Stimulated activated CD8-positive, alpha-beta memory T cell treated with anti-CD3 and anti-CD28 coated beads, Interleukin-7, amount 100 ng/mL, for 1 hour (primary cell): ENCODE data around the gene OR10Z1.

Experiments used
- DNase-seq, 2 donors: peaks; one replicate each; pipeline ENCODE4 v3.0.0-alpha.2; 2020; ENCODE audit warnings: low read depth in 2 of 2

Gene OR10Z1, protein sequence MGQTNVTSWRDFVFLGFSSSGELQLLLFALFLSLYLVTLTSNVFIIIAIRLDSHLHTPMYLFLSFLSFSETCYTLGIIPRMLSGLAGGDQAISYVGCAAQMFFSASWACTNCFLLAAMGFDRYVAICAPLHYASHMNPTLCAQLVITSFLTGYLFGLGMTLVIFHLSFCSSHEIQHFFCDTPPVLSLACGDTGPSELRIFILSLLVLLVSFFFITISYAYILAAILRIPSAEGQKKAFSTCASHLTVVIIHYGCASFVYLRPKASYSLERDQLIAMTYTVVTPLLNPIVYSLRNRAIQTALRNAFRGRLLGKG

DNA sequence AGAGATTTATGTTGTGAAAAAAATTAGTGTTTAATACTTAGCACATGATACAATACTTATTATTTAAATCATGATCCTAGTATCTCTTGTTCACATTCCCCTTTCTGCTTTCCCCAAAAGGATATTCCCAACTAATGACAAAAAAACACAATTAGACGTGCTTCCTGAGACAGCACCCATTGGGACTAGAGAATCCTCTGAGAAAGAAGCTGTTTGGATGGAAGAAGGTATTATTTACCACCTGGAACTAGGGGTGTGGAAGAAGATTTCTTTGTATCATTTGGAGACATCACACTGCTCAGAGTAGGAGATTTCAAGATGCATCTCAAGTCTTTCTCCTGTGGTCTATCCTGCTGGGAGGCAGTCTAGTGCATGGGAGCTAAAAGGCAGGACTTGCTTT, at the start of gene OR10Z1:
Gene OR10Z1, plus strand, starts transcription at position 301 of the 400 bp plus-strand sequence. CDS start 1,171 bp downstream, outside the sequence.
- no peak for DNase-seq

DNA sequence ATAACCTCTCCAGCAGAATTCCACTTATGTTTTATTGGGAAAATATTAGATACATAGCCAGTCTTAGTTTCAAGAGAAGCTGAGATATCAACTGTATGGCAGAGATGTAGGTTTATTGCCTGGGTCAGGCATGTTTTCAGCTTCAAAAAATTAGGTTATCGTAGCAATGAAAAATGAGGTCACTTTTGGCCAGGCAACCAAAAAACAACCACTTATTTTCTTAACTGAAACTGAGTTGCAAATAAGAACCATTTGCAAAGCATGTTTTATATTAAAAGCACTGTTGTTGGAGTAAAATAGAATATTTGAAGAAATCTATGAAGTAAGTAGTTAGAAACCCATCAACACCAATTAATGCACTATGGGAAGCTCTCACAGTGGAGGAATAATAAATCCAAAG, 45.4 kb upstream of the OR10Z1 start:
- no peak for DNase-seq

DNA sequence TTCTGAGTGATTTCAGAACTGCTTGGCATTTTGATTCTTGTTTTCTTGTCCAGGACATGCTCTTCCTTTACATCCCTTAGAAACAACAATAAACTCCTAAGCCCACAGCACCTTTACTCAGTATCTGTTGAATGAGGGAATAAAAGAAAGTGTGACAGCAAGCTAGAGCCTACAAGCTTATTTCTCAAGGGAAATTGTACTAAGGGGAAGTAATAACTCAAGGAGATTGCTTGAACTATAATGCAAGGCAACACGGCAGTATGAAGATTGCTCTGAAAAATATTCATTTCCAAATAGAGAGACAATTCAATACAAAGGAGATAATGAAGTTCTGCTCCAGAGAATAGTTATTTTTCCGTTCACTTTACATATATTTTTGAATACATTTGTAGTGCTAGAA, 41.2 kb upstream of the OR10Z1 start:
- no peak for DNase-seq

DNA sequence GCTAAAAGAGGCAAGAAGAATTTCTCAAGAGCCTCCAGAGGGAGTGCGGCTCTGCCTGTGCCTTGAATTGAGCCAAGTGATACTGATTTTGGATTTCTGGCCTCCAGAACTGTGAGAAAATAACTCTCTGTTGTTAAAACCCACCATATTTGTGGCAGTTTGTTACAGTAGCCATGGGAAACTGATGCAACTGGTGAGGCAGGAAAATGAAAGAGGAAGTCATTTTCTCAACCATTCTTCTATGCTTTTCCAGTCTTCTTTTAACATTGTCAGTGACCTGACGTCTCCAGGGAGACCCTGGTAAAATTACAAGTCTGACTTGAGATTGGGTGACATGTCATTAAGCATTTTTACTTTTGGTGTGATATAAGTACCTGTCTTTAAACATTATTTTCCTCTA, 40.5 kb upstream of the OR10Z1 start:
- DNase-seq = no peak

DNA sequence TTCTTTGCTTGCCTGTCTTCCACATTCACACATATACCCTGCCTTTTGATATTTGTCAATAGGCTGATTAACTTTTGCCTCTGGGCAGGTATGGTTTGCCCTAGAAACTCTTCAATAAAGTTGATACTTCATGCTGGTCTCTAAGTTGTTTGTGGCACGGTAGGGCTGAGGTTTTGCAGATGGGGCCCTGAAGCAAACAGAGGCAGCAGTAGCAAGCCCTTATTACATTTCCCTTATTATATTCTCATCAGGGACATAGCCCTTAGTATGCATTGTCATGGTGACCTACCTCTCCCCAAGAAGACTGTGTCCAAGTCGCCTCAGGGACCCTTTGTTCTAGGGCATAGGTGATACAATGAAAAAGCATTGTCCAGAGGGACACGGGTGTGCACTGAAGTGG, 34.6 kb upstream of the OR10Z1 start, which contains the start of gene OR6P1:
Gene OR6P1, minus strand, starts transcription at position 101 of the 400 bp plus-strand sequence. CDS start 6,976 bp downstream, outside the sequence.
- DNase-seq = no peak

DNA sequence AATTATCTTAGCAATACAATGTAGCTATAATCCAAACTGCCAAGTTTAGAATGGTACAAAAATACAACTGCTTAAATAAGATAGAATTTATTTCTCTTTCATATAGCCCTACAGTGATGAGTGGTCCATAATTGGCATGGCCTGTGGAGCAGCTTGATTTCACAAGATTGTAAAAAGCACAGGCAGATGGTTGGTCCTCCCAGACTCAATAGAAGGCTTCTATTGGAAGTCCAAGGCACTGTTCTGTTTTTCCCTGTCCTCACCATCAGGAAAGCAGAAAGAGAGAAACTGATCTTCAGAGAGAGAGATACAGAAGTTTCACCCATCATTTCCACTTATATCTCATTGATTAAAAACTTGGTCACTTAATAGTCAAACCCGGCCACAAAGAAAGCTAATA, 32.8 kb upstream of the OR10Z1 start:
- DNase-seq = no peak

DNA sequence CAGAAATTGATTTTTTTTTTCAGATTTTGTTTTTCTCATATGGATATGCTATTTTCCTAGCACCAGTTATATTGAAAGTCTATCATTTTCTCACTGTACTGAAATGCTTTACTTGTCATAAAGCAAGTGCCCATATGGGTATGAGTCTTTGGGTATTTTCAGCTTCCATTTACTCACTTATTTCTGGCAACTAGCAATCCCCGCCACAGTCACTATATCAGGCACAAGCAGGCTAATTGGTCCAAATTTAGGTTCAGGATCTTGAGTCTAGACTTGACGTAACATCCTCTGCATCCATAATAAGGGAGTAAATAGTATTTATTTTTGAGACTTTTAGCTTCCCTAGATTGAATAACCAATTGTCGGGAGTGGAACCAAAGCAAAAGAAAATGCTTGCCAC, 27.5 kb upstream of the OR10Z1 start:
- no peak for DNase-seq

DNA sequence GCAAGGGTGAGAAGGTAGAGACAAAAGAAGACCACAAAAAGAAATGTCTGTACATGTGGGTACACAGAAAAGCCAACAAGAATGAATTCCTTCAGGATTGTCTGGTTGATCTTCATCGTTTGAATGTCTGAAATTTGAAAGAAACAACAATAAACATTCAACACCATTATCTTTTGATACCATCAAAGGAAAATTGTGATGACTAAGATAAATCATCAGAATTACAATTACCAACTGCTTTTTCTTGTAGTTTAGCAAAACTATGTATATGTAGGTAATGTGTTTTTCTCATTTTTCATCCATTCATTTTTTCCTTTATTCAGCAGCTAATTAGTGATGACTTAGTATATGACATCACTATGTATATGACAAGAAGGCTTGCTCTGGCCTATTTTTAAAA, 25.3 kb upstream of the OR10Z1 start, which contains the start of gene OR10X1:
Gene OR10X1, minus strand, starts transcription at position 167 of the 400 bp plus-strand sequence. Its CDS starts 0 bp downstream, at position 167.
- DNase-seq = no peak

DNA sequence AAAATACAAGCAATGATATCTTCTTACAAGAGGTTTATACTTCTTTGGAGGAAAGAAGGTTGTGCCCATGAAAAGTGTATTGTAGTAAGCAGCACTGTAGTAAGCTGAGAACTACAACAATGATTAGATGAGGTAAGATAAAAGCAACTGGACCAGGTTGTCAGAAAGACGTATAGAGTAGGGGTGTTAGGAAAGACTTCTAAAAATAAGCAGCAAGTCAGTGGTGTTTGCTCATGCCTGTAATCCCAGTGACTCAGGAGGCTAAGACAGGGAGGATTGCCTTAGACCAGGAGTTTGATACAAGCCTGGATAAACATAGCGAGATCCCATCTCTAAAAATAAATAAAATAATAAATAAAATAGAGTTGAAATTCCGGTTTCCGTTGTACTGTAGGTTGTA, 21.1 kb upstream of the OR10Z1 start:
- DNase-seq = no peak

DNA sequence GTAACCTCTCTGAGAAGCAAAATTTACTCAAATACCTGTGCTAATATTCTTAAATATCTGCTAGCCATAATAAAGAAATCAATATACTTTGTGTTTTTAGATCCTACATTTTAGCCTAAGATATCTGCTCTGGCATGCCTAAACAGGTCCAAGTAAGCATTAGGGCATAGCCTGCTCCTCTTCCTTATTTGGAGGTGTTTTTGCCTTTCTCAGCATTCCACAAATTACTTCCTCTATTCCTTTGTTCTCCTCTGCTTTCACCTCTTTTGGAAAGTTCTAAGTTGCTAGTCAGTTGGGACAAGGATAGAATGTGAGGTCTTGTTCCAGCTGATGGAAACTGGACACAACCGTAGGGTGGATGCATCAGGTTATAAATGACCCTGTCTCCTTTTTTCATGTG, 18.1 kb upstream of the OR10Z1 start:
- DNase-seq = no peak

DNA sequence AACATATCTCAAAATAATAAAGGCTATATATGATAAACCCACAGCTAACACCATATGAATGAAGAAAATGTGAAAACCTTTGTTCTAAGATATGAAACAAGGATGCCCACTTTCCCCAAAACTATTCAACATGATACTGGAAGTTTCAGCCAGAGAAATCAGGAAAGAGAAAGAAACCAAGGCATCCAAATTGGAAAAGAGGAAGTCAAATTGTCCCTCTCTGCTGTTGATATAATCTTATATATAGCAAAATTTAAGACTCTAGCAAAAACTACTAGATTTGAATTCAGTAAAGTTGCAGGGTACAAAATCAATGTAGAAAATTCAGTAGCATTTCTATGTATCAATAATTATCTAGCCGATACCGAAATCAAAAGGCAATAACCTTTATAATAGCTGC, 4.3 kb upstream of the OR10Z1 start:
- DNase-seq = no peak

DNA sequence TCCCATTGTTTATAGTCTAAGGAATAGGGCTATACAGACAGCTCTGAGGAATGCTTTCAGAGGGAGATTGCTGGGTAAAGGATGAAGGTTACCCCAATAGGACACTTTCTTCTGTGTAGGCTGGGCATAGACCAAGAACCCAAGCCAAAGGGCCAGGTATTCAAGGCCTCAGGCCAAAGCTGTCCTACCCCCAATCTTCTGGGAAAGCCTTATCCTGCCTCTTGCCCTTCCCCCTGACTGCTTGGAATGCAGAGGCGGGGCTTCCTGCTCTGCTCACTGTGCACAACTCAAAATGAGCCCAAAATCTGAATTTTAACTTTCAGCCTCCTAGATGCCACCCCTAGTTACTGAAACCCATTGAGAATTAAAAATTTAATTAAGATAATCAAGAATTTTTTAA, 2.2 kb downstream of the OR10Z1 start:
- DNase-seq = no peak

DNA sequence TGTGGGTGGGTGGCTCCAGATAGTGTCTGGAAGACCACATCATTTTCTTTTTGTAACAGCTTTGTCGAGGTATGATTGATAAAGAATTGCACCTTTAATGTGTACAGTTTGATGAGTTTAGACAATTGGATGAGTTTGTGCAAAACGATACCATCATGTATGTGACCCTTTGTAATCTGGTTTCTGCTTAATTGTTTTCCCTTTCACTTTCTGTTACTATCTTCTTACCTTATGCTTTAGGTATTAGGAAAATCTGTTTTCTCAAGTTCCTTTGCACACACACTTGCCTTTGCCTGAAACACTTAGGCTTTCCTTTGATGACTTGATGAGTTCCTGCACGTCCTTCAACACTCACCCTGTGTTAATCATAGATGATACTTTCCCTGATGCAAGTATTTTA, 6.8 kb downstream of the OR10Z1 start:
- DNase-seq = no peak

DNA sequence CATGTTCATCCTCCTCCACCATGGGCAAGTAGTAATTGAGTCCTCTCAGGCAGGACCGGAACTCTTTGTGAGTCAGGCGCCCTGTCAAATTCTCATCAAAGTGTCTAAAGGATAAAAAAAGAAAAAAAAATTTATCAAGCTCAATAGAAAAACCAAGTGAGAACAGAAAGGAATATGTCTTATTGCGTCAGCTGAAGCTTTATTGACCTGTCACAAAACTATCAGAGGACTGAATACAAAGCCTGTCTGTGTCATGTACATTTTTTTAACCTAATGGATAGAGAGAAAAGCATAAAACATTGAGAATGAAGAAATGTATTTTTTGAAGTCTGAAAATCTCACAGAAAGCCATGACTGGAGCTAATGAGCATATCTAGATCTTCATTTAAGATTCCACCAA, 8.7 kb downstream of the OR10Z1 start:
- DNase-seq = no peak

DNA sequence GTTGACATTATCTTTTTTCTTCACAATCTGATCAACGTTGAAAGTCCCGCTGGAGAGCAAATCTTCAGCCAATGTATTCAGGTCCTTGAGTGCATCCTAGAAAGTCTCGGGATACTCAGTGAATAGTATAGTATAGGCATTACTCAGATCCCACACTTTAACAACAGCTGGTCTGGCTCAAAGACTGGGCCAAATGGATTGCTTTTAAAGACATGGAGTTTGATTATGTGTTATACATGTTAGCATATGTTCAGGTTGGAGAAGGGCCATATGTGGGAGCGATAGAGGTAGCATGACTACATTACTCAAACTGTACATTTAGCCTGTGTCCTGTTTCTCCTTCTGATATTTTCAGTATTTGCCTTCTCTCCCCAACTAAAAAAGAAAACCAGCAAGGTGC, 33.1 kb downstream of the OR10Z1 start:
- no peak for DNase-seq

DNA sequence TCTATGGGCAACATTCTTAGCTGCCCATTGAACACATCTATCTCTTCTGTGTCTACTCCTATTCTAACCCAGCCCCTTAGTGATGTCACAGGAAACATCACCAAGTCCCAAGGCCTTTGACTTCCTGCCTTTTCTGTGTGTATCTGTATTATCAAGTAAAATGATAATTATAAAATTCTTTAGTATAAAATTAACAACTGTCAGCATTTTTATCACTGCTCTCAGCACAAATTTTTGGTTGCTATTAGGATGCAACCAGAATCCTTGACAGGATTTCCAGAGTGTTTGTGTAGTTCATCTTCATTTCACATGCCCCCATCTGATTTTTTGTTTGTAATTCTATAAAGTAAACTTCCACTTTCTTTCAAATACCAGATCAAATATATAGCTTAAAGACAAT, 33.8 kb downstream of the OR10Z1 start:
- DNase-seq = no peak

DNA sequence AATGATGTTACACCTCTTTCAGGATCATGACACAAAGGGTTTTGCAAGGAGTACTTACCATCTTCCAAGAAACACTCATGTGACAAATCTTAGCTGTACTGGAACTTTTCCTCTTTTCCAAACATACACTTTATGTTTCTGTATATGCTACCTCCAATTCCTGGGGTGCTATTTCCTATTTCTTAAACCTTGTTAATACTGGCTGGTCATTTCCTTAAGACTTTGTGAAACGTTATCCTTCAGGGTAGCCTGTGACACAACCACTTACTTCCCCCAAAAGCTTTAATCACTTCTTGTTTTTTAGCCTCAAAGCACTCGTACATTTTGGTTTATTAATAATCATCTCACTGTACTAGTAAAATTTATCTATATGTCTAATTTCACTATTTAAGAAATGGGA, 39.4 kb downstream of the OR10Z1 start:
- no peak for DNase-seq

DNA sequence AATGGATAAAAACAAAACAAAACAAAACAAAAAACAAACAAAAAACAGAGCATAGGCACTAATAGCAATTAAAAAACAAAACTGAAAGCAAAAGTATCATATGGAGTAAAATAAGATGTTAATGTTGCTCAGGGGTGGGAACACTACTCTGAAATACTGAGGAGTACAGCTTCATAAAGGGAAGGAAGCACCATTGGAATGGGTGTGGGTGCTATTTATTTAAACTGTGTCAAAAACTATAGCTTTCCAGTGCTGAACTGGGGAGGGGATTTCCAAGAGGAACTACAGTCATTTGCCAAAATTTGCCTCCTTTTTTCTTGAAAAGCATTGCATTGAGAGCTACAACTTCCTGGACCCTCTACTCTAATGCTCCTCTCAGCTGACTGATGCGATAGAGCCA, 41.4 kb downstream of the OR10Z1 start:
- DNase-seq = no peak

DNA sequence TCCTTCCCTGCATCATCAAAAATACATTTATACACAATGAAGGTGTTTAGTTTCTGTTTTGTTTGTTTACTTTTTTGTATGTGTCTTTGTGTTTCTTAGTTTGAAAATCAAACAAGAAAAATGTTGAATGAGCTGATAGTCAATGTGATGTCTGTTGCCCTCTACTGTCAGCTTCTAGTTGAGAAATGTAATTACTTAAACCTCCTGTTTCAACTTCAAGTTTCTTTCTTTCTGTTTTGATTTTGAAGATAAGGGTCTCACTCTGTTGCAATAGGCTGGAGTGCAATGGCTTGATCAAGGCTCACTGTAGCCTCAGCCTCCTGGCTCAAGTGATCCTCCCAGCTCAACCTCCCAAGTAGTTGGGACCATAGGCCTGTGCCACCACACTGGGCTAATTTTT, 44.0 kb downstream of the OR10Z1 start:
- no peak for DNase-seq

DNA sequence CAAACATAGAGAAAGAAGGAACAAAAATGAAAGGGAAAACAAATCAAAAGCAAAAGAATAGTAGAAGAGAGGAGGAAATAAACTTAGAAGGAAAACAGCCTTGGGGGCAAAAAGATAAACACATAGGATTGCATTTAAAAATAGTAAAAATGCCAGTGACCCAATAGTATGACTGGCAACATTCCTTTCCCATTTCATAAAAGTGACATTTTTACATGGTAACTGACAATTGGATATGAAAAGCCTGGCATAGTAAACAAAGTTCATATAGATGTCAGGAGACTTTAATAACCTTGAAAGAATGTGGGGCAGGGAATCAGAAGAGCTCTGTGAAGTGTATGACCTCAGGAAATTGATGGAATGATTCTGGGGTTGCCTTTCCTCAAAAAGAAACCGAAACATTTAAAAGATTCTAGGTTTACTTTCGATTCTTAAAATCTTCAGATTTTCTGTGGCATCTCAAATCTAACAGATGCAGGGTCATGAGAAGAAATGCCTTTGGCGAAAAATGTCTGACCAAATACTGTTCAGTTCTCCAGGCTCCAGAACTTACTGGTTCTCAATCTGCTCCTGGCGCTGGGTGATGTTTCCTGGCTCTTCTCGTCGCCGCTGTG, 47.8 kb downstream of the OR10Z1 start:
- no peak for DNase-seq

DNA sequence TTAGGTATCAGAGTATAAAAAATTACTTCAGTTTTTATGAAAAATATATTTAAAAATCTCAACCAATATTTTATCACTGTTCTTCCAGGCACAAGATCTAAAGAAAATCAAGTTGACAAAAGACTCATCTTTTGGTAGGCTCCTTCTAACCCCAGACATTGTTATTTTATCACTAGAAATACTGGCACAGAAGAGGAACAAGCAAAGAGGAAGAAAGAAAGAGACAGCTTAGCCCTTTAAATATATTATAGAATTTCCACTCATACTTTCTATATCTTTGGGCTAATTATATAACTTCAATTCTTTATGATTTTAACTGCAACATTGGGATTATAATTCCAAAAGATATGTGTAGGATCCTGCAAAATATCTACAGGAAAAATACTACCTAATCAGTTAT, 49.0 kb downstream of the OR10Z1 start:
- DNase-seq = no peak

DNA sequence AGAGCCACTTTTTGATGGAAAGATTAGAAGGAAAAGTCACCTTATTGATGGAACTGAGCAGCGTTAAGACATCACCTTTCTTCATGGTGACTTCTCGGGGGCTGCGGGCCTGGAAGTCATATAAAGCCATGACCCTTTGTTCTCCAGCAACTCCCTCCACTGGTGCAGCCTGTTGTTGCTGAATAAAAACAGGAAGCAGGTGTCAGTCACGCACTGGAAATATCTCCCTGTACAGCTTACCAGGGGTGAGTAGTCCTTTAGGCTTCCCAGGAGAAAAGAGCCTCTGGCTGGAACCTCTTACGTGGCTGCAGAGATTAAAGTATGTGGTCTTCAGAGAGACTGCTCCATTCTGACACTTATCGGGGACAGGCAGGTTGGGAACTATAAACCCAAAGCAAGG, 49.5 kb downstream of the OR10Z1 start:
- no peak for DNase-seq
